Brain microvascular endothelial cell (primary cell): ENCODE data around the gene LRMDA.
A peak's percentile ranks its signal among the peaks of the same experiment; 100 is the strongest.

ENCODE experiments used
- DNase-seq: peaks from one replicate; pipeline ENCODE4 v3.0.0-alpha.2; 2020
- H3K27ac ChIP-seq: fragments of 250-450 bp; sonication (Bioruptor Pico); 2 replicates; pipeline ENCODE4 v1.5.1; 2020; ENCODE audit warnings: mild to moderate bottlenecking, moderate library complexity
- H3K27me3 ChIP-seq: fragments of 250-450 bp; sonication (Bioruptor Pico); replicated peaks from 2 replicates; pipeline ENCODE4 v1.5.1; 2020; ENCODE audit warnings: mild to moderate bottlenecking
- H3K36me3 ChIP-seq: fragments of 250-450 bp; sonication (Bioruptor Pico); replicated peaks from 2 replicates; pipeline ENCODE4 v1.5.1; 2020; ENCODE audit warnings: mild to moderate bottlenecking
- H3K4me3 ChIP-seq: 2 replicates; pipeline ENCODE4 v1.5.1; 2011; ENCODE audit warnings: low read depth, mild to moderate bottlenecking, control low read depth, low read length, moderate library complexity
- in situ Hi-C: cut with HindIII; loops from 2 replicates; pipeline ENCODE4 v1.10.0; 2017; ENCODE audit warnings: low sequenced_read_pairs, low pct_ligation_motif_present
- TF ChIP-seq, protein P1 (sequence below): IDR thresholded peaks from 2 replicates; pipeline ENCODE4 v1.5.1; 2011; ENCODE audit warnings: low read depth, mild to moderate bottlenecking, moderate library complexity, low read length, control low read depth, inconsistent platforms; ENCODE audit errors: missing control alignments

LRMDA gene

DNA sequence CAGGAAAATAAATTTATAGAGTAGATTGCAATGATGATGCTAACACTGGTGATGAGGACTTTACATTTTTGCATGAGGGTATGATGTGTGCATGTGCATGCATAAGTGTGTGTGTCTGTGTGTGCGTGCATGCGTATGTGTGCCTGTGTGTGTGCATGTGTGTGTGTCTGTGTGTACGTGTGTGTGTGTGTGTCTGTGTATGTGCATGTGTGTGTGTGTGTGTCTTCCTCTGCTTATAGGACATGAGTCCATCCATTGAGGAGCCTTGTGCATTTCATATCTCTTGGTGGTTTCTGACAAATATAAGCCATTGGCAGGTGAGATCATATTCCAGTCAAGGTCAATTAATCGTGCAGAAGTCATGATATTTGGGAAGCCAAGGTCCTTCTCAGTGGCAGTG is 277.8 kb downstream of the LRMDA start:
- in situ Hi-C loops, result no loop called here
- DNase-seq, result no peak
- Histone ChIP-seq H3K27me3 (no peaks in the 10 kb centered on the region), H3K4me3 (no peak overlapping the region), H3K36me3 (no peaks in the 10 kb centered on the region), H3K27ac (no peak overlapping the region)
- TF ChIP-seq, protein P1, sequence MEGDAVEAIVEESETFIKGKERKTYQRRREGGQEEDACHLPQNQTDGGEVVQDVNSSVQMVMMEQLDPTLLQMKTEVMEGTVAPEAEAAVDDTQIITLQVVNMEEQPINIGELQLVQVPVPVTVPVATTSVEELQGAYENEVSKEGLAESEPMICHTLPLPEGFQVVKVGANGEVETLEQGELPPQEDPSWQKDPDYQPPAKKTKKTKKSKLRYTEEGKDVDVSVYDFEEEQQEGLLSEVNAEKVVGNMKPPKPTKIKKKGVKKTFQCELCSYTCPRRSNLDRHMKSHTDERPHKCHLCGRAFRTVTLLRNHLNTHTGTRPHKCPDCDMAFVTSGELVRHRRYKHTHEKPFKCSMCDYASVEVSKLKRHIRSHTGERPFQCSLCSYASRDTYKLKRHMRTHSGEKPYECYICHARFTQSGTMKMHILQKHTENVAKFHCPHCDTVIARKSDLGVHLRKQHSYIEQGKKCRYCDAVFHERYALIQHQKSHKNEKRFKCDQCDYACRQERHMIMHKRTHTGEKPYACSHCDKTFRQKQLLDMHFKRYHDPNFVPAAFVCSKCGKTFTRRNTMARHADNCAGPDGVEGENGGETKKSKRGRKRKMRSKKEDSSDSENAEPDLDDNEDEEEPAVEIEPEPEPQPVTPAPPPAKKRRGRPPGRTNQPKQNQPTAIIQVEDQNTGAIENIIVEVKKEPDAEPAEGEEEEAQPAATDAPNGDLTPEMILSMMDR, result no peak

DNA sequence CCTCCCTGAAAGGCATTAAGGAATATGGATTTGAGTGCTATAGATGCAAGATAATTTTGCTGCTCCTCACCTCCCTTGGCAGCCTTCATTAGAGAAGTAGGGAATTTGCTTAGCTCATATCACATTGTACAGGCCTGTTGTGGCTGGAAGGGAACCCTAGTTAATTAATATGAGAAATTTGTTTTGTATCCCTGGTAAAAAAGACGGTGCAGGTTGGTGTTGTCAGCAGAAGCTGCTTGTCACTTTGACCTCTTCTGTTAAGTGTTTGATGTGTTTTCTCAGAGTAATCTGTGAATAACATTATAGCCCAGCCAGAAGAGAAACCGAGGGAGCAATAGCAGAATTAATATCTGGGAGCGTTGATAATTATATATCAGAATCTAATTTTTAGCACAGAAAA is 278.4 kb downstream of the LRMDA start:
- no peaks in the 10 kb centered on the region for H3K36me3 ChIP-seq
- DNase-seq, result no peak
- TF ChIP-seq, protein P1, result no peak
- no peak overlapping the region for H3K27ac ChIP-seq
- H3K4me3 ChIP-seq, result no peak overlapping the region
- in situ Hi-C loops, result no loop called here
- no peaks in the 10 kb centered on the region for H3K27me3 ChIP-seq

DNA sequence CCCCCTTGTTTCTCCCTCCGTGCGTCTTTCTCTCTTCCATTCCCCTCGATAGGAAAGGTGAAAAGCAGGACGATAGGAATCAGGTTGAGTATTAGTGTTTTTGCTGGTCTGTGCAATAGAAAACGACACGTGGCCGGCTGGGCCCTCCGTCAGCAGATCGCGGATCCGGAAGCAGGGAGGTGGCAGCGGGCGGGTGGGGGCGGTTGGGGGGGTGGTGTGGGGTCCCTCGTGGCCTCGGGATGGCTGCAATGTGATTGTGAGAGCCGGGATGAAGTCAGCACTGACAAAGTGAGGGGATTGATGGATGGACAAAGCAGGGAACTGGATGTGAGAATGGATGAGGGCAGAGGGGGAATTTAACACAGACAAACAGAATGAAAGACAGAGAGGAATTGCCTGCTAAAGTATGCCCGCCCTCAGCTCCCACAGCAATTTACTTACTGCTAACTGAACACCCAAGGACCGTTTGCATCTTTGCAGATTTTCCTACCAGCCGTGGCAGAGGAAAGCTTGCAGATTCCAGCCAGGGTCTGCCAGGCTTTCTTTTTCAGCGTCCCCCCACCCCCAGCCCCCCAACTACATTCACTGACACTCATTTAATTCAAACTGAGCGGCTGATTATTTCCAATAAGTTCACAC is 280.9 kb downstream of the LRMDA start:
- no peaks in the 10 kb centered on the region for H3K36me3 ChIP-seq
- in situ Hi-C loops, result no loop called here
- no peak overlapping the region for H3K27ac ChIP-seq
- TF ChIP-seq, protein P1, result no peak
- H3K4me3 ChIP-seq, result peak overlapping the region; percentile 17
- H3K27me3 ChIP-seq, result no peaks in the 10 kb centered on the region
- DNase-seq, result no peak

DNA sequence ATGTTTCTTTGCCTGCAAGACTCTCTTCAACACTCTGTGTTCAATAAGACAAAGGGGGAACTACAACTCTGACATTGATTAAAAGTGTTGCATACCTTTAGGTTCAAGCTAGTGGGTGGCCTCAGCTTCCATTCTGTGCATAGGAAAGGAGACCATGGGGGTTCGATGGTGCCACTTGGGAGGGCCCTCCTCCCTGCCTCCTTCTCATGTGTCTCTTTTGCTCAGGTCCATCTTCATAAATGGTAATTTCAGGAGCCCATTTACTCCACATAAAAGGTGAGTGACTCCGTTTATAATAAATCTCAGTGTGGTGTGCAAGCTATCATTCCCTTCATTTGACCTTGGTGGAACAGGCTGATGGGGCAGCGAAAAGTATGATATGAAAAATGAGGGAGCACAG is 285.1 kb downstream of the LRMDA start:
- Histone ChIP-seq H3K36me3 (no peaks in the 10 kb centered on the region), H3K27ac (no peak overlapping the region), H3K4me3 (no peak overlapping the region), H3K27me3 (no peaks in the 10 kb centered on the region)
- in situ Hi-C loops, result no loop called here
- DNase-seq, result no peak
- TF ChIP-seq, protein P1, result no peak

DNA sequence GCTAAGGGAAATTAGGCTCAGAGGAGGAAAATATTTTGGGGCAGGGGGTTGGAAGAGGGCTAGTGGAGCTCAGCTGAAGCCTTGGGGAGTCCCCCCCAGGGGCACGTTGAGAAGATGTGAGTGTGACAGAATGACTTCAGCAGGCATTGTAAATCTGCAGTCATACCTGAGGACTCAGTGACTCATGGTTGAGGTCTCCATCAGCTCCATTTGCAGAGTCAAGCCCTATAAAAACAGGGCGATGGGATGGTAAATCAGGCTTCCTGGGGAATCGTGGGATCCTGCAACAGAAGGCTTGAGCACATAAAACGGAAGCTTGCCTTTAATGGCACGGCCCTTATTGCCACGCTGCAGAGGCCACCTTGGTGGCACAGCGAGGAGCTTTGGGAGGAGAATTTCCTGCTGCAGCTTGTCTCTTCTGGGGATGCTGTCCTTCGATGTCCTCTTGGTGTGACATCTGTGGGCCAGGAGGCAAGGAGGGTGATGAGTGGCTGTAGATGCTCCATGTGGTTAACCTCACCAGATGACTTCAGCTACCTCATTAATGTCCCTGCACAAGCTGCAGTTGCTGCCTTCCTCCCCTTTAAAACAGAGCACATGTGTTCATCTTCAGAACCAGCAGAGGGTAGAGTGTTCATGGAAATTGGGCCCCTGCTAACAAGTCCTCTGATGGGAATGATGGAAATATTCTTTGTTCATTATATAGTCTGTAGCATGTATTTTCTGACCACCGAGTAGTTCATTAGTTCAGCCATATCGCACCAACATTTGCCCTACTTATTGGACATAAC is 285.9 kb downstream of the LRMDA start:
- Histone ChIP-seq H3K27me3 (no peaks in the 10 kb centered on the region), H3K27ac (no peak overlapping the region), H3K36me3 (no peaks in the 10 kb centered on the region), H3K4me3 (no peak overlapping the region)
- in situ Hi-C loops, result no loop called here
- DNase-seq, result no peak
- TF ChIP-seq, protein P1, result peak; percentile 17
